ENCODE data around the gene TRIM75. TPM values are rescaled to one million over a fixed set of nuclear protein-coding genes. Genes with fewer than 3 reads are reported as not detected.

The TRIM75 gene
- total and polyA plus RNA-seq, 2 experiments from 2014 or later = not detected

DNA sequence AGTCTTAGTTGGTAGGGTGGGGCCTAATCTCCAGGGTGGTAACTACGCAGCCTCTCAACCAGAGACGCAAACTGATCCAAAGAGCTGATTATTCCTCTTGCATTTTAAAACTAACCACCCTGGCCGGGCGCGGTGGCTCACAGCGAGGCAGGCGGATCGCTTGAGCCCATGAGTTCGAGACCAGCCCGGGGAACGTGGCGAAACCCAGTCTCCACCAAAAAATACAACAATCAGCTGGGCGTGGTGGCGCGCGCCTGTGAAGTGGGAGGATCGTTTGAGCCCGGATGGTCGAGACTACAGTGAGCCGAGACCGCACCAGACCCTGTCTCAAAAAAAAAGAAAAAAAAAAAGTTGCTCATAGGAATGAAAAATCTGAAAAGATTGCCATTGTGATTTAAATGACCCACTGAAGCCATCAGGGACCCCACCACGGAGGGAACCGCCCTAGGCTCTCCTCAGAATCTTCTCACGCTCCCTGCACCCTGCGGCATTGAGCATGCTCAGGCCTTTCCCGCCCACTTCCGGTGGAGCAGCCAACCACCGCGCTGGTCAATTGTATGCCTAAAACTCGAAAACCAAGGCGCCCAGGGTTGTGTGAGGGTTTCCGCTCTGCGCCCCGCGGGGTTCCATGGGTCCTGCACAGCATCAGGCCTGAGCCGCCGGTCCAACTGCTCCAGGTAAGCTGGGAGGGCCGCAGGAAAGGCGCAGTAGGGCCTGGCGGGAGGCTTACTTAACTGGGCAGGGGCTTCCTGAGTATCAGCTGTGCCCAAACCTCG lies 22.0 kb upstream of the TRIM75 start, which contains the start of gene TRIM60:
TSS of gene TRIM60 (plus strand) at position 564 of the 776 bp plus-strand sequence. CDS start 8,074 bp downstream, outside the sequence.
- Histone ChIP-seq H3K4me2 (ENCODE audit: unreplicated experiment) (no peak within 1 kb of the TSS), H3K36me3 (ENCODE audit: low read depth) (no peaks in the 10 kb centered on the region), H3K9me3 (ENCODE audit: low read depth) (no peaks in the 10 kb centered on the region), H2AFZ (no peak within 1 kb of the TSS), H3K4me3 (no peak within 1 kb of the TSS), H3K27ac (no peak within 1 kb of the TSS), H3F3A (ENCODE audit: insufficient read depth) (no peaks in the 10 kb centered on the region), H3K4me1 (ENCODE audit: insufficient read depth) (no peaks in the 10 kb centered on the region), H3K9me2 (ENCODE audit: insufficient read depth) (no peaks in the 10 kb centered on the region), H3K9ac (no peak within 1 kb of the TSS), H4K20me1 (ENCODE audit: insufficient read depth) (no peaks in the 10 kb centered on the region), H3K27me3 (replicated peaks; ENCODE audit: insufficient read depth) (no peaks in the 10 kb centered on the region), H3K79me2 (ENCODE audit: insufficient read depth) (no peaks in the 10 kb centered on the region)
- 81 to 85% methylated on average over 41 of the region's 41 CpGs for WGBS, 2 experiments (ENCODE audit: low coverage in 1 of 2, low lambda C conversion rate in 2 of 2, missing lambda C conversion rate in 2 of 2)
- in situ Hi-C loops (cut with MboI) = no loop called here
- DNase-seq = no peak
- TF ChIP-seq EZH2 (IDR thresholded peaks at IDR 0.05; ENCODE audit: insufficient read depth, poor library complexity, severe bottlenecking) (no peak), EZH2phosphoT487 (IDR thresholded peaks at IDR 0.05; ENCODE audit: insufficient read depth, low read depth) (no peak)

DNA sequence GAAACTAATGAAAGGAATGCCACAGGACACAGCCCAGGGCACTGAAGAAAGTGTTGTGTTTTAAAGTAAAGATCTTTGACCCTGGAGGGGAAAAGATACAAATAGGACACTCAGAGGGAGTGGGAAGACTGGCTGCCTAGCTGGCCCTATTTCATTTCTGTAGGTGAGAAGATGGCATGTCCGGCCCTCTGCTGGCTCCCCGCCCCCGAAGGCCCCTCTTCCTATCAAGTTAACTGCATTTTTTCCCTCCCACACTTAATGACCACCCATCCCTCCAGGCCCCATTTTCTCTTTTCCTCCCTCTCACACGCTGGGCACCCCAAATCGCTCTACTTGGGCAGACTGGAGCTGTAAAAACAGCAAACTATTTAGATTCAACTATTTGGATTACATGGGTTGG lies 5.5 kb upstream of the TRIM75 start:
- Histone ChIP-seq H3K9ac (no peak overlapping the region), H2AFZ (no peak overlapping the region), H3K4me2 (ENCODE audit: unreplicated experiment) (no peak overlapping the region), H3K27me3 (replicated peaks; ENCODE audit: insufficient read depth) (peaks cover 8% of the 10 kb centered on the region; the same call in 1 of the 2 replicates), H3K9me3 (ENCODE audit: low read depth) (no peaks in the 10 kb centered on the region), H3F3A (ENCODE audit: insufficient read depth) (no peaks in the 10 kb centered on the region), H3K36me3 (ENCODE audit: low read depth) (no peaks in the 10 kb centered on the region), H3K27ac (no peak overlapping the region), H3K4me3 (no peak overlapping the region), H3K4me1 (ENCODE audit: insufficient read depth) (no peaks in the 10 kb centered on the region), H4K20me1 (ENCODE audit: insufficient read depth) (no peaks in the 10 kb centered on the region), H3K79me2 (ENCODE audit: insufficient read depth) (no peaks in the 10 kb centered on the region), H3K9me2 (ENCODE audit: insufficient read depth) (no peaks in the 10 kb centered on the region)
- WGBS, 2 experiments (ENCODE audit: low coverage in 1 of 2, low lambda C conversion rate in 2 of 2, missing lambda C conversion rate in 2 of 2) = 48 to 60% methylated on average over 5 of the region's 5 CpGs
- DNase-seq = no peak
- TF ChIP-seq EZH2phosphoT487 (IDR thresholded peaks at IDR 0.05; ENCODE audit: insufficient read depth, low read depth) = no peak
- TF ChIP-seq EZH2 (IDR thresholded peaks at IDR 0.05; ENCODE audit: insufficient read depth, poor library complexity, severe bottlenecking) = no peak
- in situ Hi-C loops (cut with MboI) = no loop called here

DNA sequence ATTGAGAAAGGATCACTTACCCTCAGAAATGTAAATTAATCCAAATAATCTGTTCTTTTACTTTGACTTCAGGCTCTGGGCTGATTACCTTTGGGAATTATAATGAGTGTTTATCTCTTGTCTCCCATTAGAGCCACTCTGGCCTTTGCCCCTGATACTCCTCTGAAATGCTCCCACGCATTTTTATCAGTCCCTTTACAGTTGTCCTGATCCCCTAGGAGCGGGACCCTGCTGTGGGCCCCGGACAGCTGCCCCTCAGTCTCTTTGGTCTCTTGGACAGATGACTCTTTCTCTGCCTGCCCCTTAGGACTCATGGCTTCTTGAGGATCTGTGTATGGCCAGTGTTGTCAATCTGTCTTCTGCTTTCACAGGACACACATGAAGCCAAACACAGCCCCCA lies 1.0 kb upstream of the TRIM75 start:
- WGBS, 2 experiments (ENCODE audit: low coverage in 1 of 2, low lambda C conversion rate in 2 of 2, missing lambda C conversion rate in 2 of 2) = 61 to 63% methylated on average over 3 of the region's 3 CpGs
- Histone ChIP-seq H3F3A (ENCODE audit: insufficient read depth) (no peaks in the 10 kb centered on the region), H3K4me1 (ENCODE audit: insufficient read depth) (no peaks in the 10 kb centered on the region), H2AFZ (no peak overlapping the region), H3K79me2 (ENCODE audit: insufficient read depth) (no peaks in the 10 kb centered on the region), H3K27me3 (replicated peaks; ENCODE audit: insufficient read depth) (peaks cover 8% of the 10 kb centered on the region; the same call in 1 of the 2 replicates), H3K9me3 (ENCODE audit: low read depth) (no peaks in the 10 kb centered on the region), H3K4me2 (ENCODE audit: unreplicated experiment) (no peak overlapping the region), H3K4me3 (no peak overlapping the region), H3K9ac (no peak overlapping the region), H3K9me2 (ENCODE audit: insufficient read depth) (no peaks in the 10 kb centered on the region), H3K36me3 (ENCODE audit: low read depth) (no peaks in the 10 kb centered on the region), H4K20me1 (ENCODE audit: insufficient read depth) (no peaks in the 10 kb centered on the region), H3K27ac (no peak overlapping the region)
- in situ Hi-C loops (cut with MboI) = no loop called here
- DNase-seq = no peak
- no peak for TF ChIP-seq EZH2phosphoT487 (IDR thresholded peaks at IDR 0.05; ENCODE audit: insufficient read depth, low read depth)

DNA sequence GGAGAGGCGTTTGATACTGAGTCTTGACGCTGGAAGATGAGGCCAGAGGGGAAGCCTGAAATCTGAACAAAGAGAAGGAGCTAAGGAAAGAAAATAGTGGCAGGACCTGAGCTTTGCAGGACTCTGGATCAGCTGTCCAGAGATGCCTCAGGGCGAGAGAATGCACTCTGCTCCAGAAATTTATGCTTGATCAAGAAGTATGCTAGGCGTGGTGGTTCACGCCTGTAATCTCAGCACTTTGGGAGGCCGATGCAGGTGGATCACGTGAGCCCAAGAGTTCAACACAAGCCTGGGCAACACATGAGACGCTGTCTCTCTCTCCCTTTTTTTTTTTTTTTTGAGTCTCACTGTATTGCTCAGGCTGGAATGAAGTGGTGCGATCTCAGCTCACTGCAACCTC lies 1.9 kb downstream of the TRIM75 start:
- Histone ChIP-seq H3K4me2 (ENCODE audit: unreplicated experiment) (no peak overlapping the region), H3K9me3 (ENCODE audit: low read depth) (no peaks in the 10 kb centered on the region), H3K79me2 (ENCODE audit: insufficient read depth) (no peaks in the 10 kb centered on the region), H3K36me3 (ENCODE audit: low read depth) (no peaks in the 10 kb centered on the region), H3K9ac (no peak overlapping the region), H3K27me3 (replicated peaks; ENCODE audit: insufficient read depth) (peaks cover 8% of the 10 kb centered on the region; the same call in 1 of the 2 replicates), H3K27ac (no peak overlapping the region), H3F3A (ENCODE audit: insufficient read depth) (no peaks in the 10 kb centered on the region), H3K9me2 (ENCODE audit: insufficient read depth) (no peaks in the 10 kb centered on the region), H3K4me3 (no peak overlapping the region), H3K4me1 (ENCODE audit: insufficient read depth) (no peaks in the 10 kb centered on the region), H4K20me1 (ENCODE audit: insufficient read depth) (no peaks in the 10 kb centered on the region), H2AFZ (no peak overlapping the region)
- WGBS, 2 experiments (ENCODE audit: low coverage in 1 of 2, low lambda C conversion rate in 2 of 2, missing lambda C conversion rate in 2 of 2) = 62 to 64% methylated on average over 8 to 9 of the region's 9 CpGs
- TF ChIP-seq EZH2 (IDR thresholded peaks at IDR 0.05; ENCODE audit: insufficient read depth, poor library complexity, severe bottlenecking) = no peak
- no peak for DNase-seq
- in situ Hi-C loops (cut with MboI) = no loop called here

Measured in GM23248 (cell line).